ENCODE data around the gene PGR.

PGR gene

DNA sequence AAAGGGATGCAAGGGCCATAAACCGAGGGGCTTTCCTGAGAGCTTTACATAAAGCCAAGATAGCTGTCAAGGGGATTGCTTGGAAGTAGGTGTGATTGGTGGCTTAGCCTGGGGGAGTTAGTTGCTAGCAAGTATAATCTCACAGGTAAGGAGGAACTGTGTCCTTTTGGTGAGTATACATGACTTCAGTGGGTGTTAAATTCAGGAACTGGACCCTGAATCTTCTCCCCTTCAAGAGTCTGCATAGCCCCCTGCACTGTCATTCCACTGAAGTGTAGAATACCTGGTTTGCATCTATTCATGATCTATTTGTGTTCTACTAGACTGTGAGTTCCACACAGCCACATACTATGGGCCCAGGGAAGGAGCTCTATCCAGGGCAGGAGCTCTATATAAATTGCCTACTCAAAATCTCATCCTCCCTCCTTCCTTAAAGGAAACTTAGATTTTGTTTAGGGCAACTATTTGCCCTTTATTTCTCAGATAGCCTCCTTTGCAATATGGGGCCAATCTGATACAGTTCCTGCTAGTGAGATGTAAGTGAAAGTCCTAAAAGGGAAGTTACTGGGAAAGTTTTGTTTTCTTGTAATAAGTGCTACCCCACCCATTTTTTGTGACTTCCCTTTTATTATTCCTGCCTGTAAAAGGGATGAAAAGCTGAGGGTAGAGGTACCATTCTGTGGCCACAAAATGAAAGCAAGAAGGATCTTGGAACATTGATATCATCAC, 120.5 kb downstream of the PGR start:
- no peak for DNase-seq

DNA sequence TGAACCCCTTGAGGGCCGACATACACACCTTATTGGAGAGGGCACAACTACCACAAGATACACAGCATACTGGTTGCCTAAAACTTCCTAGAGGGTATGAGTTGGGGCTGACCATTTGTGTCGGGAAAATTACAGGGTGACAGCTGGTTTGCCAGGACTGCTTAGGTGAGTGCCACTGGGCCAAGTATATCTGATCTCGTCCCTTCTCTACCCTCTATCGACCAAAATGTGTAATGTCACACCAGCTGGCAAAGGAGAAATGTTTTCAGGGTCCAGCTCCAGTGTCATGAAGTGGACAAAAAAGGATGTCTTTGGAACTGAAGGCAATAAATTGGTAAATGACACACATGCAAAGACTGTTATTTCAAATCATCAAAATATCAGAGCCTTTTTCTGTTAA, 126.1 kb downstream of the PGR start:
- no peak for DNase-seq

DNA sequence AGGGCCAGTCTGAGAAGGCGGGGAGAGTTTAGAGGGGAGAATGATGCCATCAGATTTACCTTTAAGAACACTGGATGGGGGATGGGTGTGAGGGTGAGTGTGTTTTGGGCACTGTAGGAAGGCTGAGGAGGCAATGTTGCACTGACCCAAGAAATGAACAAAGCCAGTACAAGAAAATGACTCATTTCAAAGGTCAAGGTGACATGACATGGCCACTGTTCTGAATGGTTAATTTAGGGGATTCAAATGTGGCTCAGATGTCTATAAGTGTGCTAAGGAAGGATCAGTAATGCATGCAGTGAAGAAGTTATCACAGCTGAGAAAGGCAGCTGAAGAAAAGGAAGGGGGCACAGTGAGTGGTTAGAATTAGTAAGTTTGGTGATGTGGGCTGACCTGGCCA, 129.9 kb downstream of the PGR start:
- DNase-seq = no peak

DNA sequence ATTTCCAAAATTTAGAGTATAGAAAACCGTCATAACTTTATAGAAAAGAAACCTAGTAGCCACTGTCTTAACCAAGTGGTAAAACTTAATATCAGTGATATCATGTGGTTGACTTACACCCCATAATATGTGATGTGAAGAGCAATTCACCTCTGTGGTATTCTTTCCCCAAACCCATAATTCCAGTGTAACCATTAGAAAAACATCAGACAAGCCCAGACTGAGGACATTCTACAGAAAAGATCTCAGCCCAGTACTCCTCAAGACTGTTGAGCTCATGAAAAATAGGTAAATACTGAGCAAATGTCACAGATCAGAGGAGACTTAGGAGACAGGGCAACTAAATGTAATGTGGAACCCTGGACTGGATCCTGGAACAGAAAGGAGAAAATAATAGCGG, 134.6 kb downstream of the PGR start:
- no peak for DNase-seq

DNA sequence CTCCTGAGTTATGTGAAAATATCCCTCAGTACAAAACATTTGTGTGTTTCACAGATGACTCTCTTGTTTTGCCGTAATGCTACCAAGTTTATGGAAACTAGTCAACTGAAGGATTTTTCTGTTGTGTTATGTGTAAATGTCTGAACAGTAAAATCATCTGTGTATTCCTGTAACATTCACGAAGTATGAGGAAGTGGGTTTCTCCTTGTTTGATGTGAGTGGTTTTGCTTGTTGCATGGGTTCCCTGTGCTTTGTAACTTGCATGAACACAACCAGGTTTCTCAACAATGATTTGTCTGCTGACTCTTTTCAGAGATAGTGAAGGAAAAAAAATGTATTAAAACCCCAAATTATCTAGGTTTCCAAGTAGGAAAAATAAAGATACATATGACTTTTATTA, 138.1 kb downstream of the PGR start:
- no peak for DNase-seq

DNA sequence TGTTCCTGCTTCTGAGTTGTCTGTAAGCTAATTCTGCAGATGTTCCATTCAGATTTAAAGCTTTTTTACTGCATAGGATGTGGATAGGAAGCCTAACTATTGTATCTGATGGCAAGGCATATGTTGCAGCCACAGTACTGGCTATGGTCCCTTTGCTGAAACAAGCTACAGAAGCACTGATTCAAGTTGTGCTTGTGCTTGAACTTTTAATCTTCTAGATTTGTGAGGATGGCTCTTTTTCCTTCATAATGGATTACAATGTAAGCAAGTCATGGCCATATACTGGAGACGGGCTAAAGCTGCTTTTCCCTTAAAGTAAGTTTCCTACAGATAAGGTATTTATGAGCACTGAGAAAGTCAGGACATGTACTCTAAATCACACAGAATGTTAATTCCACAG, 138.7 kb downstream of the PGR start:
- DNase-seq = no peak

DNA sequence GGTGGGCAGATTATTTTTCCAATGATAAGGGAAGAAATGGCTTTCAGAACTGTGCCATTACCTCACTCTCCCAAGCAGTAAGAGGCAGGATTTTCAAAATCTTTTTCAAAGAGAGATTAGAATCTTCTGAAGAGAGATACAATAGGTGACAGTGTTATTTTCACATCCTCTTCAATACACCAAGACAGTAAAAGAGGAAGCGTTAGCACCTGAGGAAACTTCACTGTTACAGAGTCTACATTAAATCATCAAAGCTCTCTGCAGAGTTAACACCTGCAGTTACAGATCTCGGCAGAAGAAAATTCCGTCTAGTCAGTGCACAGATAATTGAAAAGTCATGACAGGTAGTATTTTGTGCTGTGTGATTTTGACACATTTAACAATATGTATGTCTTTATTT, 144.9 kb downstream of the PGR start:
- DNase-seq = no peak

DNA sequence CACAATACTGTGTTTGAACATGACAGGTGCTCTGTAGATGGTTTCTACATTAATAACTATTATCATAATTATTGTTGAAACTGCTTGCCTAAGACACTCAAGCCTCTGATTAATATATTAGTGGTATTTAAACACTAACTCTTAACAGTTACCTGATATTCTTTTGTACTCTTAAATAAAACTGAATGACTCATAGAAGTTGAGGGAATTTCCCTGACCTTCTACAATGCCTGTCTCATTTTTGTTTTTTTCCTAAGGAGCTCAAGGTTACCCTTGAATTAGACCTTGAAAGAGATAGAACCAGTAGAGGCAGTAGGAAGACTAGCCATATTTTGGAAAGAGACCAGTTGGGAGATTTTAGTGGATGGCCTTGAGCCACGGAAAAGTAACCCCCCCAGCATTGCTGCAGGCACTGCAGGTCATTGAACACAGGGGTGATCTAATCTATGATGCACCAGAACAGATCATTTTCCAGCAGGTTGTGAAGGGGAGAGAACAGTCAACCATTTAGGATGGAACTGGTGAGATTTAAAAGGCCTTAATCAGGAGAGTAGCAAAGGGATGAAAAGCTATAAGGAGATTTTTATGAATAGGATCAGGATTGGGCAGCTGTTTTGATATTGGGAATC, 148.3 kb downstream of the PGR start:
- no peak for DNase-seq

DNA sequence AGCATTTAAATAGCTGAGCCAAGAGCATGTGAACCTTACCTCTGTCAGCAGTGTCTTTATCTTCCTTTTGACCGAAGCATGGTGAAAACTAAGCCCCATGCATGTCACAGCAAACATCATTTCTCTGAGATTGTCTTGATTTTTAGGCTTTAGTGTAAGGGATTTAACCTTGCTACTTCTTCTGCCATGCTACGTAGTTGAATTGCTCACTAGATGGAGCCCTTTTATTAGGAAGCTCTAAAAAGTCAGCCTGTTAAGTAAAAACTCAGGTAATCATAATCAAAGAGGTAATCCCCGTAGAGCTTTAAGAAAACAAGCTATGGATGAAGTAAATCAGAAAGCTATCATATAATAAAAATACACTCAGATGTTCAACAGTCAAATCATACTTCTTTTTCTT, 149.5 kb downstream of the PGR start:
- no peak for DNase-seq

Measured in C1 segment of cervical spinal cord (tissue), 14 donors.